Measurements from ENCODE around the gene C1orf210.

Gene C1orf210

DNA sequence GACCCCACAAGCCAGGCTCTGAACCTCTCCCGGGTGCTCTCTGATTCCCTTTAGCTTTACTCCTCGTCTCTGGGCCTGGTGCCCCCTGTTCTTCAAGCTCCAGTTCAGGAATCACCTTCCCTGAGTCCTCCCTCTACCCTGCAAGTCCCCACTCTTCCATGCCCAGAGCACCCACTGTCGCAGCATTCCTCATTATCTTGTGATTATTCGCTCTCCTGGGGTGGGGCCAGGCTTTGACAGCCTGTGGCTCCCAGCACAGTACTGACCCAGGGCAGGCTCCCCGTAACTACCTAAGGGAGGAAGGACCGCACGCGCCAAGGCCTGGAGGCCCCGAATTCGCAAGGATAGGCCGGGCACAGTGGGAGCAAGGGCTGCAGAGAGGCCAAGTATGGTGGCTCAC, 734 bp upstream of the C1orf210 start:
- H3K9ac ChIP-seq (ENCODE audit: low read length), result no peak overlapping the region
- no peaks in the 10 kb centered on the region for H4K20me1 ChIP-seq (ENCODE audit: insufficient read depth, low read length)
- H3K4me3 ChIP-seq (ENCODE audit: low read length), result no peak overlapping the region
- no peaks in the 10 kb centered on the region for H3K4me1 ChIP-seq (ENCODE audit: low read length)
- H3K27ac ChIP-seq (ENCODE audit: low read length), result no peak overlapping the region
- no peaks in the 10 kb centered on the region for H3K9me3 ChIP-seq (ENCODE audit: insufficient read depth, low read length)
- no peaks in the 10 kb centered on the region for H3K36me3 ChIP-seq (replicated peaks; ENCODE audit: low read depth, low read length)
- peaks cover 13% of the 10 kb centered on the region for H3K27me3 ChIP-seq (ENCODE audit: low read depth, low read length)
- no peak overlapping the region for H3K4me2 ChIP-seq (ENCODE audit: low read length)
- H3K79me2 ChIP-seq (ENCODE audit: low read length), result no peaks in the 10 kb centered on the region
- no peak for TF ChIP-seq EZH2phosphoT487 (IDR thresholded peaks at IDR 0.05; ENCODE audit: low read depth)
- TF ChIP-seq, protein P1, sequence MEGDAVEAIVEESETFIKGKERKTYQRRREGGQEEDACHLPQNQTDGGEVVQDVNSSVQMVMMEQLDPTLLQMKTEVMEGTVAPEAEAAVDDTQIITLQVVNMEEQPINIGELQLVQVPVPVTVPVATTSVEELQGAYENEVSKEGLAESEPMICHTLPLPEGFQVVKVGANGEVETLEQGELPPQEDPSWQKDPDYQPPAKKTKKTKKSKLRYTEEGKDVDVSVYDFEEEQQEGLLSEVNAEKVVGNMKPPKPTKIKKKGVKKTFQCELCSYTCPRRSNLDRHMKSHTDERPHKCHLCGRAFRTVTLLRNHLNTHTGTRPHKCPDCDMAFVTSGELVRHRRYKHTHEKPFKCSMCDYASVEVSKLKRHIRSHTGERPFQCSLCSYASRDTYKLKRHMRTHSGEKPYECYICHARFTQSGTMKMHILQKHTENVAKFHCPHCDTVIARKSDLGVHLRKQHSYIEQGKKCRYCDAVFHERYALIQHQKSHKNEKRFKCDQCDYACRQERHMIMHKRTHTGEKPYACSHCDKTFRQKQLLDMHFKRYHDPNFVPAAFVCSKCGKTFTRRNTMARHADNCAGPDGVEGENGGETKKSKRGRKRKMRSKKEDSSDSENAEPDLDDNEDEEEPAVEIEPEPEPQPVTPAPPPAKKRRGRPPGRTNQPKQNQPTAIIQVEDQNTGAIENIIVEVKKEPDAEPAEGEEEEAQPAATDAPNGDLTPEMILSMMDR (IDR thresholded peaks at IDR 0.05; ENCODE audit: low read depth, low read length), result no peak
- H2AFZ ChIP-seq (ENCODE audit: low read depth, low read length), result no peak overlapping the region

DNA sequence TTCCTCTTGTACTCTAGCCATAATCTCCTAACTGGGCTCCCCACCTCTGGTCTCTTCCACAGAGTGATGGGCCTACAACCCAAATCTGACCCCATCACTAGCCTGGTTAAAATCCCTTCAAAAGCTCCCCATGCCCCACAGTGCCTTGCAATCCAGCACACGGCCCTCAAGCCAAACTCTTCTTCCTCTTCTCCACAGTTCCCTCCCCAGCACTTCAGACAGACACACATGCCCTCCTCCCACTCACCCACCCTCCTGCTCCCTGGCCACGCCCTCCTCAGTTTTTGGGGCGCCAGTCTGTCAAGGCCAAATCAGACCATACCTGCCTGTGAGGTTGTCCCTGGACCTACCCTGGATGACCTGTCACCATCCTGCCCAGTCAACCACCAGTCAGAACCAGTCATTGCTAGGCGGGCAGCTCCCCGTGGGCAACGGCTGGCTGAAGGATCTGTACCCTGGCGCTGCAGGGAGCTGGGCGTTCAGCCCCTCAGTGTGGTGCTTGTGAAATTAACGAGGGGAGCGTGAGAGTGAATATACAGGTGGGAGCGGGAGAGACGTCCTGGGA, 753 bp downstream of the C1orf210 start:
- H3K4me3 ChIP-seq (ENCODE audit: low read length), result no peak overlapping the region
- no peak overlapping the region for H2AFZ ChIP-seq (ENCODE audit: low read depth, low read length)

DNA sequence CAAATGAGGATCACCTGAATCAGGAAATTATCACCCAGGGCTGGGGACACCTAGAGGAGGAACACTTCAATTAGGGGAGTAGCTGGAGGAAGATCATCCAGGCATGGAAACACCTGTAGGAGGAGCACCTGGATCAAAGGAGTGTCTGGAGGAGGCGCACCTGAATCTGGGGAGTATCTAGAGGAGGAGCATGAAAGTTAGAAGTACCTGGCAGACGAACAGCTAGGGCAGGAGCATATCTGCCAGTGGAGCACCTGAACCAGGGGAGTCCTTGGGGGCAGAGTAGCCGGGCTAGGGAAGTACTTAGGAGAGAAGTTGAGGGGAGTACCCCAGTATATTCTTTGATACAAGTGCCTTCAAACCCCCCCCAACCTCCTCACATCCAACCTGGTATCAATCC, 1.3 kb downstream of the C1orf210 start:
- Histone ChIP-seq H3K4me2 (ENCODE audit: low read length) (no peak overlapping the region), H3K9ac (ENCODE audit: low read length) (no peak overlapping the region), H3K79me2 (ENCODE audit: low read length) (no peaks in the 10 kb centered on the region), H3K27ac (ENCODE audit: low read length) (no peak overlapping the region), H3K4me1 (ENCODE audit: low read length) (no peaks in the 10 kb centered on the region), H3K9me3 (ENCODE audit: insufficient read depth, low read length) (no peaks in the 10 kb centered on the region), H3K4me3 (ENCODE audit: low read length) (no peak overlapping the region), H3K27me3 (ENCODE audit: low read depth, low read length) (peaks cover 13% of the 10 kb centered on the region), H4K20me1 (ENCODE audit: insufficient read depth, low read length) (no peaks in the 10 kb centered on the region), H2AFZ (ENCODE audit: low read depth, low read length) (no peak overlapping the region), H3K36me3 (replicated peaks; ENCODE audit: low read depth, low read length) (no peaks in the 10 kb centered on the region)
- TF ChIP-seq EZH2phosphoT487 (IDR thresholded peaks at IDR 0.05; ENCODE audit: low read depth), result no peak
- TF ChIP-seq, protein P1 (IDR thresholded peaks at IDR 0.05; ENCODE audit: low read depth, low read length), result no peak

More for the DNA sequence above, 753 bp downstream of the C1orf210 start:
- H4K20me1 ChIP-seq (ENCODE audit: insufficient read depth, low read length), result no peaks in the 10 kb centered on the region
- H3K9me3 ChIP-seq (ENCODE audit: insufficient read depth, low read length), result no peaks in the 10 kb centered on the region
- H3K27ac ChIP-seq (ENCODE audit: low read length), result no peak overlapping the region
- no peaks in the 10 kb centered on the region for H3K36me3 ChIP-seq (replicated peaks; ENCODE audit: low read depth, low read length)
- H3K27me3 ChIP-seq (ENCODE audit: low read depth, low read length), result peaks cover 13% of the 10 kb centered on the region
- H3K79me2 ChIP-seq (ENCODE audit: low read length), result no peaks in the 10 kb centered on the region
- H3K4me2 ChIP-seq (ENCODE audit: low read length), result no peak overlapping the region
- no peak overlapping the region for H3K9ac ChIP-seq (ENCODE audit: low read length)
- TF ChIP-seq, protein P1 (IDR thresholded peaks at IDR 0.05; ENCODE audit: low read depth, low read length), result no peak
- TF ChIP-seq EZH2phosphoT487 (IDR thresholded peaks at IDR 0.05; ENCODE audit: low read depth), result no peak
- H3K4me1 ChIP-seq (ENCODE audit: low read length), result no peaks in the 10 kb centered on the region

DNA sequence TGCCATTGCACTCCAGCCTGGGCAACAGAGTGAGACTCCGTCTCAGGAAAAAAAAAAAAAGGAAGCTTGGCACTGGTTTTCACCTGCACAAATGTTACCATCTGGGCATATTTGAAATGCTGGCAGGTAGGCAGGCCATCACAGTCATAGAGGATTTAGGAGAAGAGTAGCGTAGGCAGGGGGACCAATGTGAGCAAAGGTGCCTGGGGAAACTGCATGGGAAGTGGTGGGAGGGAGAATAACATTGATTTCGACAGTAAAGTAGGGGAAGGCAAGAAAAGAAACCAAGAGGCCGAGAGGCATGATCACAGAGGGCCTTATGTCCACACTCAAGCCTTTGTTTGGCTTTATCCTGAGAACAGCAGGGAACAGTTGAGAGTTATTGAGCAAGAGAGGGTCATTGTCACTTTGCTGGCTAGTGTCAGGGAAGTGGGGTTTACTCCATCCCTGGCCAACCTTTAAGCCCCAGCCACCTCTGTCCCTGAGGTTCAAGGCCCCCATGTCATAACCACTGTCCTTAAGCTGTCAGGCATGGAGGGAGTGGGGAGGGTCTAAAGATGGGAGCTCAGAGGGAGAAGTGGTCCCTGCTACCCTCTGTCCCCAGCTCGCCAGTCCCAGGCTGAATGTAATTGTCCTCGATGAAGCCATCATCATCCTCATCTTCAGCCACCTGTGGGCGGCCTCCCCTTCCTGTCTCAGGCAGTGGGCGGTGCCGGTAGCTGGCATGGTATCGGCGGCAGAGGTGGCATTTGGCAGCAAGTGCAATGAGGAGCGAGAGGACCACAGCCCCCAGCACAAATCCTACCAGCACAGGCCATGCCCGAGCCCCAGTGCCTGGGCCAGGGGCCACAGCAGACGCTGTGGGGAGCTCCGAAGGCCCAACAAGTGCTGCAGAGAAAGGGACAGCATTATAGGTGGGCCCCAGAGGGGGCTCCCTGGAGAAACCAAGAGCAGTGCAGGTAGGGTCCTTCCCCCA, 2.9 kb downstream of the C1orf210 start:
- Histone ChIP-seq H3K4me2 (ENCODE audit: low read length) (no peak overlapping the region), H3K27me3 (ENCODE audit: low read depth, low read length) (0 out of 2 replicates have a peak, but pooled peaks cover 3% of the 10 kb centered on the region), H3K4me1 (ENCODE audit: low read length) (no peaks in the 10 kb centered on the region), H3K4me3 (ENCODE audit: low read length) (no peak overlapping the region), H3K79me2 (ENCODE audit: low read length) (no peaks in the 10 kb centered on the region), H3K9me3 (ENCODE audit: insufficient read depth, low read length) (no peaks in the 10 kb centered on the region), H3K9ac (ENCODE audit: low read length) (no peak overlapping the region), H3K27ac (ENCODE audit: low read length) (no peak overlapping the region), H3K36me3 (replicated peaks; ENCODE audit: low read depth, low read length) (no peaks in the 10 kb centered on the region), H2AFZ (ENCODE audit: low read depth, low read length) (no peak overlapping the region), H4K20me1 (ENCODE audit: insufficient read depth, low read length) (no peaks in the 10 kb centered on the region)
- TF ChIP-seq, protein P1 (IDR thresholded peaks at IDR 0.05; ENCODE audit: low read depth, low read length), result no peak
- no peak for TF ChIP-seq EZH2phosphoT487 (IDR thresholded peaks at IDR 0.05; ENCODE audit: low read depth)
